GM11168 (cell line): ENCODE measurements around the gene PPIP5K2.

Experiments used
- in situ Hi-C: fragments of 300-500 bp; cut with MboI; formaldehyde crosslinking; loops from one replicate; pipeline ENCODE4 v1.12.0; 2022; ENCODE audit warnings: low sequenced_read_pairs; ENCODE audit not compliant: unreplicated experiment

Gene PPIP5K2

DNA sequence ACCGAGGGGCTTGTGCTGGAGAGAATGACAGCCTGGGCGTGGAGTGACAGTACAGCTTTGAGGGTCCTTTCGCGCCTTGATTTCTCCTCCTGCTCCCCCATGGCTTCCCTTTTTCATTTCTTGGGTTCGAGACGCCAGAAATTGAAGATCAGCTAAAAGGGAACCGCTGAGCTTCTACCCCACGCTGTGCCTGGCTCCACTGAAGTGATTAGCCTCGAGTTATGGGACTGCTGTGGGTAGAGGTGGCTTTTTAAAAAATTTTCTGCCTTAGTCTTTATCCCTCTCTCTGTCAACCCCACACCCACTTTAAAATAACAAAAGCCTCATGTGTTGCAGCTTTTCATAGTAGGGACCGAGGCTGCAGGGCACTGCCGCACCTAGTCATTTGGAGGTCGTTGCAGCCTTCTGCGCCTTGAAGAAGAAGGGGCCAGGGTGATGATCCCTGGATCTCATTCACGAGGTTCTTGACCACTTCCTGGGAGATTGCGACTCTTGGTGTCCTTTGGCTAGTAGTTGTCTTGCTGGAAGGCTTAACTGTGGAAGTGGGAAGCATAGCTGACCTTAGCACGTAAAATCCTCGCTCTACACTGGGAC, 603 bp downstream of the PPIP5K2 start:
- in situ Hi-C loops: no loop called here

DNA sequence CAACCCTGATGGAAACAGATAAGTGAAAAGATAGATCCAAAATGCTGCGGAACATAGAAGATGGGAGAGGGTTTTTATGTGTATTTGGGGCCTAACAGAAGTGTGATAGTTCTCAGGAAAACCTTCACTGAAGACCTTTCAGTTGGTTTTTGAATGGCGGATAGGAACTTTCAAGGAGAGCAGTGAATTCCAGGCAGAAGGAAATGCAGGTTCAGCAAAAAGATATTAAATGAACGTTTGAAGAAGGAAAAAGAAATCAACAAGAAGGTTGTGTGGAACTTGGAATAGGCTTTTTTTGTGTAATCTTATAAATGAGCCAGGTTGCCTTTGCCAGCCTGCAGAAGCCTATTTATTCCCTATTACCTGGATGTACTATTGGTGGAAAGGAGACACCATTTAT, 2.1 kb downstream of the PPIP5K2 start:
- in situ Hi-C loops: no loop called here

DNA sequence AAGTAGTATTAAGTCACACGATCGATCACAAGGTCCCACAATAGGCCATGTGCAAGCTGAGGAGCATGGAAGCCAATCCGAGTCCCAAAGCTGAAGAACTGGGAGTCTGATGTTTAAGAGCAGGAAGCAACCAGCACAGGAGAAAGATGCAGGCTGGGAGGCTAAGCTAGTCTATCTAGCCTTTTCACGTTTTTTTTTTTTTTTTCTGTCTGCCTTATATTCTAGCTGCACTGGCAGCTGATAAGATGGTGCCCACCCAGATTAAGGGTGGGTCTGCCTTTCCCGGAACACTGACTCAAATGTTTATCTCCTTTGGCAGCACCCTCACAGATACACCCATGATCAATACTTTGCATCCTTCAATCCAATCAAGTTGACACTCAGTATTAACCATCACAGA, 6.5 kb downstream of the PPIP5K2 start:
- in situ Hi-C loops: loop anchor here (25.0 kb wide), 1 partner anchor 339 kb away; no protein-coding TSS in a partner anchor

DNA sequence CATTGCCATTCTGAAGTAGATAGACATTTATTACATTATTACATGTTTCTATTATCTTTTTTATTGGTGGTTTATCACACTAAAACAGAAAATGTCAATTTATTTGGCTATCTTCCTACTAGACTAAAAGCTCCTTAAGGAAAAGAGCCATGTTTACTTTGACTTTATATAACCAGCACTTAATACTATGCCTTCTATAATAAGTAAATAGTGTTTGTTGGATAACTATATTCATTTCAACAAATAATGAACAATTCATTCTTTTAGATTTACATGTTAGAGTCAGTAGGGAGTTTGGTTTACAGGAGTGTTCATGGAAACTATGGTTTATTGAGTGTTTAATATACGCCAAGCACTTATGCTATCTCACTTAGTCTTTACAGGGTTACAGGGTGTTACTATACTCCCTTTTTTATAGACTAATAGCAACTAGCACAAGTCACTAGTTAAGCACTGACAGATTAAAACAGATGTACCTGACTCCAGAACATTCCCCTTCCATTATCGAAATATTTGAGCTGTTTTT, 7.3 kb downstream of the PPIP5K2 start:
- in situ Hi-C loops: loop anchor here (25.0 kb wide), 1 partner anchor 340 kb away; no protein-coding TSS in a partner anchor

DNA sequence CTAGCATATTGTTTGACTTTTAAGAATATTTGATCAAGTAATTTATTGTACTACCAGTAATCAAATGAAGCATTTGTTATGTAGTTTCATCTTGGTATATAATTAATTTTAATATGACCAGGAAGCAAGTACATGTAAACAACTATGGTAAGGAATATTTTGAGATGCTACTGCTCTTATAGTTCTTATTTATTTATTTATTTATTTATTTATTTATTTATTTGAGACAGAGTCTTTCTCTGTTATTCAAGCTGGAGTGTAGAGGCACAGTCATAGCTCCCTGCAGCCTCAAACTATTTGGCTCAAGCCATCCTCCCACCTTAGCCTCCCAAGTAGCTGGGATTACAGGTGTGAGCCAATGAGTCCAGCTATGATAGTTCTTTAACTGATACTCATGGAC, 8.1 kb downstream of the PPIP5K2 start:
- in situ Hi-C loops: loop anchor here (25.0 kb wide), 1 partner anchor 341 kb away; no protein-coding TSS in a partner anchor

DNA sequence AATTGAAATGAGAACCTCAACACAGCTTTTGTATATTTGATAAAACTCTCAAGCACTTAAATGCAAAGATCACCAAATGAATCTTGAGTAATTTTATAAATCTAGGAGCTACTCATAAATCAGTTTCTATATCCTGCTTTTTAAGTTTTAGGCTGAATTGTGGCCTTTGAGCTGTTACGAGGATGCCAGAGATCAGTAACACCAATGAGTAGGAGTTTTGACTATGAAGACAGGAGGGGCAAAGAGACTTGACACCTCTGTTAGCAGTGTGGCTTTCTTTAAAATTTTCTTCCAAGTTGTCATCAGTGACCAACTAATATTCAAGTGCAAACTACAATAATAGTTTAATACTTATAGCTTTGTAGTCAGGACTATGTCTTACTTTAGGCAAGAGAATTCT, 12.6 kb downstream of the PPIP5K2 start:
- in situ Hi-C loops: loop anchor here (25.0 kb wide), 1 partner anchor 345 kb away; no protein-coding TSS in a partner anchor

DNA sequence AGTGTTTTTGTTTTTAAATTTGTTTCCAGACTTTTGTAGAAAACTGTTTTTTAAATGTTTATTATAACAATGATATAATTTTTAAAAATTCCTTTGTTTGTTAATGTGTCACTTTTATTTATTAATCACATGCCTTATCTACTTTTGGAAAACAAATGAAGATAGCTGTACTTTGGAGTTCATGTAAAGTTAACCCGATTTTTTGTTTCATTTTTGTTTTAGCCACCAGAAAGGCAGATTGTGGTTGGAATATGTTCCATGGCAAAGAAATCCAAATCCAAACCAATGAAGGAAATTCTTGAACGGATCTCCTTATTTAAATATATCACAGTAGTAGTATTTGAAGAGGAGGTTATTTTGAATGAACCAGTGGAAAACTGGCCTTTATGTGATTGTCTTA, 13.1 kb downstream of the PPIP5K2 start:
- in situ Hi-C loops: loop anchor here (25.0 kb wide), 1 partner anchor 346 kb away; no protein-coding TSS in a partner anchor

DNA sequence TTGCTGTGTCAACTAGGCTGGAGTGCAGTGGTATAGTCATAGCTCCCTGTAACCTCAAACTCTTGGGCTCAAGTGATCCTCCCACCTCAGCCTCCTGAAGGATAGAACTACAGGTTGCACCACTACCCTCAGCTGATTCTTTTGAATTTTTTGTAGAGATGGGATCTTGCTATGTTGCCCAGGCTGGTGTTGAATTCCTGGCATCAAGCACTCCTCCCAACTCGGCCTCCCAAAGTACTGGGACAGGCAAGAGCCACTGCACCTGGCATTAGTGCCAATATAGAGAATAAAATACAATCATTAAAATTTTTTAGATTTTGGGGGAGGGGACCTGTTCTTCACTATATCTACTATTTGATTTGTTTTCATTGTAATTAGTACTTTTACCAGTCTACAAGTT, 15.4 kb downstream of the PPIP5K2 start:
- in situ Hi-C loops: loop anchor here (25.0 kb wide), 1 partner anchor 348 kb away; no protein-coding TSS in a partner anchor

DNA sequence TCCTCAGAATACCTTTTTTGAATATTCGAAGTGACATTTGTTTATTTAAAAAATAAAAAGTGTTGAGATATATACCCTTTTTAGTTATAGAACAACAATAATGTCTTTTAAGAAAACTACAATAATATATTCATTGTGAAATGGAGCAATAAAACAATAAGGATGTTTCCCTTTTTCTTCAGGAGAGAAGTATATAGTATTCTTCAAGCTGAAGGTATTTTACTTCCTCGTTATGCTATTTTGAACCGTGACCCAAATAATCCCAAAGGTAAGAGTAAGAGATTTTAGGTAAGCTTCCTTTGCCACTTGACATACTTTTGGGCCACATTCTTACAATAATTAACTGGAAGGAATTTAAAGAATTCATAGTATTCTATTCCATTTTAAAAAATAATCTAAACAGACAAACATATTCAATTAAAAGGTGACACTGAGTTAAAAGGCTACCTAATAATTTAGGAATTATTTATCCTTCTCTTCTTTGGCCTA, 18.1 kb downstream of the PPIP5K2 start:
- in situ Hi-C loops: loop anchor here (25.0 kb wide), 1 partner anchor 351 kb away; no protein-coding TSS in a partner anchor

DNA sequence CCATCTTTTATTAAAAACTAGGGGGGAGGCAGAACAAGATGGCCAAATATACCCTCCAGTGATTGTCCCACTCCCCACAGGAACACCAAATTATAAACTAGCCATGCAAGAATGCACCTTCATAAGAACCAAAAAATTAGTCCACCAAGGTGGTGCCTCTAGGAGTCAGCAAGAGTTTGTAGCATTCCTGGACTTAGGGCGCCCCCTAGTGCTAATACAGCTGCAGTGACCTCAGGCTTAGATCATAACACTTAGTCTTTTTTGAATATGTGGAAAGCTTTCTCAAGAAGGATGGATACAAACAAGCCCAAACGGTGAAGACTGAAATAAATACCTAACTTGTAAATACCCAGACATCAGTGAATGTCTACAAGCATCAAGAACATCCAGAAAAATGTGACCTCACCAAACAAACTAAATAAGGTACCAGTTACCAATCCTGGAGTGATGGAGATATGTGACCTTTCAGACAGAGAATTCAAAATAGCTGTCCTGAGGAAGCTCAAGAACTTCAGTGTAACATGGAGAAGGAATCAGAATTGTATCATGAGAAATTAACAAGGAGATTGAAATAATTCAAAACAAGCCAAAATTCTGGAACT, 19.3 kb downstream of the PPIP5K2 start:
- in situ Hi-C loops: loop anchor here (25.0 kb wide), 1 partner anchor 352 kb away; no protein-coding TSS in a partner anchor

DNA sequence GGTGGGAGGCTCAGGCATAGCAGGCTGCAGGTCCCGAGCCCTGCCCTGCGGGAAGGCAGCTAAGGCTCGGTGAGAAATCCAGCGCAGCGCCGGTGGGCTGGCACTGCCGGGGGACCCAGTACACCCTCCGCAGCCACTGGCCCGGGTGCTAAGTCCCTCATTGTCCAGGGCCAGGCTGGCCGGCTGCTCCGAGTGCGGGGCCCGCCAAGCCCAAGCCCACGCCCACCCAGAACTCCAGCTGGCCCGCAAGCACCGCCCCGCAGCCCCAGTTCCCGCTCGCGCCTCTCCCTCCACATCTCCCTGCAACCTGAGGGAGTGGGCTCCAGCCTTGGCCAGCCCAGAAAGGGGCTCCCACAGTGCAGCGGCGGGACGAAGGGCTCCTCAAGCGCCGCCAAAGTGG, 22.0 kb downstream of the PPIP5K2 start:
- in situ Hi-C loops: loop anchor here (25.0 kb wide), 1 partner anchor 355 kb away; no protein-coding TSS in a partner anchor

DNA sequence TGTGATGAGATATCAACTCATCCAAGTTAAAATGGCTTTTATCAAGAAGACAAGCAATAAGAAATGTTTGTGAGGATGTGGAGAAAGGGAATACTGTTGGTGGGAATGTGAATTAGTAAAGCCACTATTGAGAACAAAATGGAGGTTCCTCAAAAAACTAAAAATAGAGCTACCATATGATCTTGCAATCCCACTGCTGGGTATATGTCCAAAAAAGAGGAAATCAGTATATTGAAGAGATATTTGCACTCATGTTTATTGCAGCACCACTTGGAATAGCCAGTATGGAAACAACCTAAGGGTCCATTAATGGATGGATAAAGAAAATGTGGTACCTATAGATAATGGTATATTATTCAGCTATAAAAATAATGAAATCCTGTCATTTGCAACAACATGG, 25.1 kb downstream of the PPIP5K2 start:
- in situ Hi-C loops: loop anchor here (25.0 kb wide), 1 partner anchor 358 kb away; no protein-coding TSS in a partner anchor

DNA sequence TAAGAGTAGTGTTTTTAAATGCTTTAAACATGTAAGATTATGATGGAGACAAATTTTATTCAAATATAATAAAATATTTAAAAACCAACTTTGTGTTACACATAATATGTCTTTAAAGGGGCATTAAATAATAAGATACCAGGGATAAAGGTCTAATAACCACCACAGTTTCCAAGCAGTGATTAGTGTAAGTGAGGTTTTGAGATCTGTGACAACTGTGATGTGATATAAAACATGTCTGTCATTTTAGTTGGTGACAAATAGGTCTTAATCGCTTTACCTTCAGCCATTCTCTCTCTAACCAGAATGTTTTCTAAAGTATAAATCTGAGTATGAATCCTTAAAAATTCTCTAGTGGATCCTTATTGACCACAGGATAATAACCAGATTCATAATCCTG, 28.1 kb downstream of the PPIP5K2 start:
- in situ Hi-C loops: loop anchor here (25.0 kb wide), 1 partner anchor 361 kb away; no protein-coding TSS in a partner anchor

DNA sequence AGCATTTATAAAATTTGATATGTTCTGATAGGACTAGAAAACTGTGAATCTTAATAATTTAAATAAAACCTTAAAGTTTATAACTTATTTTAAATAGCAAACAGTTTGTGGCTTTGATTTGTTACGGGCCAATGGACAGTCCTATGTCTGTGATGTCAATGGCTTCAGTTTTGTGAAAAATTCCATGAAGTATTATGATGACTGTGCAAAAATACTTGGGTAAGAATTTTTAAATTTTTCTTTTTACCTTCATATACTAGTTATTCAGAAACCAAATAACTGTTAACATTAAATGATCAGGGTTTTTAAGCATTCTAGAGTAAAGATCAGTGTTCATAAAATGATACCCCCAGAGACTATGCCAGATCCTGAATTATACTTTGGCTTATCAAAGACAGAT, 31.1 kb downstream of the PPIP5K2 start:
- in situ Hi-C loops: no loop called here

DNA sequence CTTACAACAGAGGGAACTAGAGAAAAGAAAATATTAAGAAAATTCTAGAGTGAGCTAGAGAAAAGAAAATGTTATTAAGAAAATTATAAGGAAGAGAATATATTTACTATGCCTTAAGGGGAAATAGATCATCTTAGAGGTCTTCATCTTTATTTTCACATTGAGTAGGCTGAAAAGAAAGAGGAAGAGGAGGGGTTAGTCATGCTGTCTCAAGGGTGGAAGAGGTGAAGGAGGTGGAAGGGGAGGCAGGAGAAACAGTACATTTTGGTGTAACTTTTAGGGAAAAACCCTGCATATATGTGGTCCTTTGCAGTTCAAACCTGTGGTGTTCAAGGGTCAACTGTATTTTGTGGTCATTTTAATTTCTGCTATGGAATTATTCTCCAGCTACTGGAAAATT, 46.6 kb downstream of the PPIP5K2 start:
- in situ Hi-C loops: no loop called here

DNA sequence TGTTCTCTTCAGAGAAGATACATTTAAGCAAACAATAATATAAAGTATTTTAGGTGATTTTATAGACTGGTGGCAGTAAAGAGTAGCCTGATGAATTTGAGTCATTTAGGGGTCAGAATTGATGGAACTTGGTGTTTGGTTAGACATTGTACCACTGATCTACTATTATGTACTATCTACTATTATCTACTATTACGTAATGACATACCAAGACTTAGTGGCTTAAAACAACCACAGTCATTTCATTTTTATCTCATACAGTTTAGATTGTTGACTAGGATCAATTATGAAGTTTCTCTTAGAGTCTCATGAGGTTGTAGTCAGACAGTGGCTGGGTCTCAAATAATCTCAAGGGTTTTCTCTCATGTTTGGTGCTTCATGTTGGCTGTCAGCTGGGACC, 54.0 kb downstream of the PPIP5K2 start:
- in situ Hi-C loops: no loop called here

DNA sequence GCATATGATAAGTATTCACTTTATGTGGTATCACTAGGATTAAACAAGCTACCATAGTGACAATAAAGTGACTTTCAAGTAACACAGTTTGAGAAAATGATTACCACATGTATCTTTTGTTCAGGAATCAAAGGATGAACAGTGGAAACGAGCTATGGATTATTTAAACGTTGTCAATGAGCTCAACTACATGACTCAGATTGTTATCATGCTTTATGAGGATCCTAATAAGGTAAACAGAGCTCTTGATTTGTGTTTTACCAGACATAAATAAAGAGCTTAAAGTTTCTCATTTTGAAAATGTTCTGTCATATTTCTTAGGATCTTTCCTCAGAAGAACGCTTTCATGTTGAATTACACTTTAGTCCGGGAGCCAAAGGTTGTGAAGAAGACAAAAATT, 57.4 kb downstream of the PPIP5K2 start:
- in situ Hi-C loops: no loop called here

DNA sequence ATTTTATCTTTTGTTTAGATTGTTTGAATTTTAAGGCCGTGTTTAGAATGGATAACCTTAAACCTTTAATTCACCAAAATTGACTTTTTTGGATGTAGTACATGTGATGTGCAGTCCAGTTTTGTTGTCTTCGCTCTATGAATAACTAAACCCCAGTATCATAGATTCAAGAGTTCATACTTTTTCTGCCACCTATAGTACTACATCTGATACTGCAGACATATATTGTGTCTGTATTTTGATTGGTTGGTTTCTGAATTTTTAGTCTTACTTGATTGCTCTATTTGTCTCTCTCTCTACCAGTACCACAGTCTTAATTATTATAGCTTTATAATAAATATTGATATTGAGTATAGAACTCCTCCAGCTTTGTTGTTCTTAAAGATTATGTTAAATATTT, 58.1 kb downstream of the PPIP5K2 start:
- in situ Hi-C loops: no loop called here

DNA sequence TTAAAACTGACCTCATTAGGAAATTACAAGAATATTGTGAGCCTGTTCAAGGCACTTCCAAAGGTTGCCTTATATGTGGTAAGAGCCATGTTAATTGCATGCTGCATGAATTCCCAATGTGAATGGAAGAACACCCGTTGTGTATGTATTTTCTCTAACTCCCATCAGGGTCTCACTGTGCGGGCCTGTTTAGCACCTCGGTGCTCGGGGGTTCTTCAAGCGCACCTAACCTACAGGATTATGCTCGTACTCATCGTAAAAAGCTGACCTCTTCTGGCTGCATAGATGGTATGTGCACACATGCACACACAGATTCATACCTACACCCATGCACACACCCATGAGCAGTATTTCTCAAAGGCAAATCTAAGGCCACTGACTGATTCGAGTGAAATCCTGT, 66.1 kb downstream of the PPIP5K2 start:
- in situ Hi-C loops: no loop called here

DNA sequence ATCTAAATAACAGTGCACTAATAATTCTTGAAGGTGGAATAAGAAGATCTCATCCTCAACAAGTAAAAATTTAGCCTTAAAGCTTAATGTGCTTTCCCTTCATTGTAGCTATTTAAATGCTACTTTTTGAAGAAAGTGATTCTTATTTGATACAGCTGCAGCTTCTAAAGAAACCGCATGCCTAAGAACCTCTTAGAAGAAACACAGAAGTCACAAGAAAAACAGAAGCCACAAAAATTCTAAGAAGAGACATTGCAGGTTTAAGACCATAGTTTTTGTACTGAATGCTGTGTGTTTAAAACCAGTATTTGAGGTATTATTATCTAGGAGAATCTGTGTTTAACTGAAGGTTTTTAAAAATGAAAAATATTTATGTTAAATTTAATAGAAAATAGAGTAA, 68.3 kb downstream of the PPIP5K2 start:
- in situ Hi-C loops: no loop called here

DNA sequence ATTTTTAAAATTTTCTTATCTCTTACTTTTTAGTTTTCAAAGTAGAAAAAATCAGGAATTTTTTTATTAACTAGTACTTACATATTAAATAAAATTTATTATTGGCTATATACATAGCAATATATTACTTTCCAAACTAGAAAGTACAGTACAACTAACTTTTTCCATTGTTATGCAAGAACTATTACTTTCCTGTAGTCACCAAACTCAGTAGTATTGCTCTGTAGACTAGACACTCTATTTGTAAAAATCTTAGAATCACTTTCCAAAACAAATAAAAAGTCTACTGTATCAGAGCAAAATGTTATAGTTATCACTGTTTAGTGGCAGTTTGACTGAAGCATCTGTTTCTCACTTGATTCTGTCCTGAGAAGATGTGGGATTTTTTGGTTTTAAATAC, 83.1 kb downstream of the PPIP5K2 start:
- in situ Hi-C loops: no loop called here
